GM10847 (cell line): ENCODE data around the gene MTCP1.

ENCODE experiments used
- POLR2A ChIP-seq: IDR thresholded peaks from 2 replicates; pipeline ENCODE4 v1.6.1; 2011; ENCODE audit not compliant: insufficient read length; ENCODE audit errors: extremely low read depth

Gene MTCP1, protein sequence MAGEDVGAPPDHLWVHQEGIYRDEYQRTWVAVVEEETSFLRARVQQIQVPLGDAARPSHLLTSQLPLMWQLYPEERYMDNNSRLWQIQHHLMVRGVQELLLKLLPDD

DNA sequence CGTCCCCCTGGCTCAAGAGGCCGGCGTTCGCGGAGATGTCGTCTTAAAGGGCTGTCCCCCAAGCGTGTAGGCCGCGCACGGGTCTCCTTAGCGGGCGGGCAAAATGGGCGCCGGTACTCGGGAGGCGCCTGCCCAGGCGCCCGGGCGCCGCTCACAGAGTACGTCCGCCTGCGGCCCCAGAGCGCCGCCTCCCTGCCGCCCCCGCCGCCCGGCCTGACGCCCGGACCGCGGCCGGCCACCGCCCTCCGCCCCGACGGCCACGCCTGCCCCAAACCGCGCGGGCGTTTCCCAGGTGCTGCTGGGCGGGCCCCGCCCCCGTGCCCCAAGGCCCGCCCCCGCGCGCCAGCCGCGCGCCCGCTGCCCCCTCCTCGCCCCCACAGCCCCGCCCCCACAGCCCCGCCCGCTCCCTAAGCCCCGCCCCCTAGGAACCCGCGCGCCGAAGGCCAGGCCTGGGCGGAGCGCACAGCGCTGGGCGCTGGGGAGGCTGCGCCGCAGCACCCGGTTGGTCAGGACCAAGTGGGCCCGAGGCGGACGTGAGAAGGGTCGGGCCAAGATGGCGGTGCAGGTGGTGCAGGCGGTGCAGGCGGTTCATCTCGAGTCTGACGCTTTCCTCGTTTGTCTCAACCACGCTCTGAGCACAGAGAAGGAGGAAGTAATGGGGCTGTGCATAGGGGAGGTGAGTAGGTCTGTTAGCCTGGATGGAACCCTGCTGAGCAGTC is at the start of gene MTCP1, which contains the start of the genes BRCC3 and CMC4:
MTCP1 (minus strand) TSS at position 162 of the 719 bp plus-strand sequence. CDS start 5,126 bp downstream, outside the sequence.
BRCC3 (plus strand) TSS at position 534 of the 719 bp plus-strand sequence; CDS start at position 554, 20 bp downstream.
CMC4 (minus strand) TSS at position 162 of the 719 bp plus-strand sequence. CDS start 7,113 bp downstream, outside the sequence.
- TF ChIP-seq POLR2A = peak; percentile 60

DNA sequence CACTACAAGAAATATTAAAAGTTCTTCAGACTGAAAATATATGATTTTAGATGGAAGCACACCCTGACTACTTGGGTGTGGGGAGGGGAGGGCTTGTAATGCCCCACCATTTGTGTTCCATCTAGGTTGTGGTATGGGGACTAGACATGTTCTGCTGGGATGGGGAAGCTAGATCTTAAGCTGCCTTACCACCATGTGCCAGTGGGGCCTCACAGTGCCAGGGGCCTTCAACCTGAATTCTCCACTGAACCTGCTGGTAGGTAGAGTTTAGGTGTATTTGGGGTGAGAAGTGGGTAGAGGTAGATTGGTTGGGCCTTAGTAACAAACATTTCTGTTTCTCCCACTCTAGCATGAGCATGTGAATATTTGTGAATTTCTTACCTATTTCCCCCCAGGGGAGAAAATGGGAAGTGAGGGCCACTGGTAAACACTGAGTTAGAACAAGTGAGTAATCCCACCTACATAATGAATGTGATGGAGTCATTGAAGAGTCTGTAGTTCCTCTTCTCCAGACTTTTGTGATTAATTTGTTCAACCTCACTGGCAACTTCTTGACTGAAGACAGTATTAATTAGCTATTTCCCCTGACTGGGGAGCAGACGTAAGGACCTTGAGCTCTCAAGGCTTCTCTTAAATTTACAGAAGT is 44.4 kb upstream of the MTCP1 start:
- TF ChIP-seq POLR2A = no peak

DNA sequence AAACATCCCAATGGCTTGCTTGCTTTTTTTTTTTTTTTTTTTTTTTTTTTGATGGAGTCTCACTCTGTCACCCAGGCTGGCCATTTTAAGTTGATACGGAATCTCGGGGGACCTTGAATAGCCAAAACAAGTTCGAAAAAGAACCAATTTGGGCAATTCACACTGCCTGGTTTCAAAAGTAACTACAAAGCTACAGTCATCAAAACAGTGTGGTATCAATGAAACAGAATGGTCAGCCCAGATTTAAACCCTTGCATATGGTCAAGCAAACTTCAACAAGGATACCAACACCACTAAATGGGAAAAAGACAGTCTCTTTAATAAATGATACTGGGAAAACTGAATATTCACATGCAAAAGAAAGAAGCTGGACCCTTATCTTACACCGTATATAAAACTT is 42.2 kb upstream of the MTCP1 start:
- no peak for TF ChIP-seq POLR2A

DNA sequence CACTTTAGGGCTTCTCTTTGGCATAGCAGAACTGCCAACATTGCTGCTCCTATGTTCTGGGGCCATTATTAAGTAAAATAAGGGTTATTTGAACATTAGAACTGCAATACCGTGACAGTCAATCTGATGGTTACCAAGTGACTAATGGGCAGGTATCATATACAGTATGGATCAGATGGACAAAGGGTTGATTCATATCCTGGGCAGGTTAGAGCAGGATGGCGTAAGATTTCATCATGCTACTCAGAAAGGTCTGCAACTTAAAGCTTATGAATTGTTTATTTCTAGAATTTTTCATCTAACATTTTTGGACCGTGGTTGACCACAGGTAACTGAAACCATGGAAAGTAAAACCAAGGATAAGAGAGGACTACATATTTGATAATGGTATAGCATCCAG is 41.2 kb upstream of the MTCP1 start:
- TF ChIP-seq POLR2A = no peak

DNA sequence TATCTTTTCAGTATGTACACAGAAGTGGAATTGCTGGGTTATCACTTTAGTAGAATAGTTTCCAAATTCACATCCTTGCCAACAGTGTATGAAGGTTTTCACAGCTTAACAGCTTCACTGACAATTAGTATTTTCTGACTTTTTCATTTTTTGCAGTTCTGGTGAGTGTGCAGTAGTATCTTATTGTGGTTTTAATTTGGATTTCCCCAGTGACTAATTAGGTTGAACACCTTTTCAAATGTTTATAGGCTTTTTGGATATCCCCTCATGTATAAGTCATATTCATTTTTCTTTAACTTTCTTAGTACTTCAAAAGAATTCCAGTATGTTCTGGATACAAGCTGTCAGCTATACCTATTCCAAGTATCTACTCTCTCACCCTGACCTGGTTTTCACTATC is 37.5 kb upstream of the MTCP1 start:
- TF ChIP-seq POLR2A = no peak

DNA sequence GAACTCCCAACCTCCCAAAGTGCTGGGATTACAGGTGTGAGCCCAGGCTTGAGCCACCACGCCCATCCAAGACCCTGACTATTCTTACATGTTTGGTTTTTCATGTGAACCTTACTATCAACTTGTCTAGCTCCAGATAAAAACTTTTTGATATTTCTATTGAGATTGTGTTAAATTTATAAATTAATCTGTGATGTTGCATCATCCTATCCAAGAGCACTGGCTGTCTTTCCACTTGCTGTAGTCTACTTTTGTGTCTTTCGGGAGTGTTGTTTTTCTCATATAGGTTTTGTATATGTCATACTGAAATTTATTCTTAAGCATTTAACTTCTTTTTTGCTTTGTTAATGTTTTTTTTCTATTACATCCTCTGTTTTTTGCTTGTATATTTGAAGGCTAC is 35.0 kb upstream of the MTCP1 start:
- no peak for TF ChIP-seq POLR2A

DNA sequence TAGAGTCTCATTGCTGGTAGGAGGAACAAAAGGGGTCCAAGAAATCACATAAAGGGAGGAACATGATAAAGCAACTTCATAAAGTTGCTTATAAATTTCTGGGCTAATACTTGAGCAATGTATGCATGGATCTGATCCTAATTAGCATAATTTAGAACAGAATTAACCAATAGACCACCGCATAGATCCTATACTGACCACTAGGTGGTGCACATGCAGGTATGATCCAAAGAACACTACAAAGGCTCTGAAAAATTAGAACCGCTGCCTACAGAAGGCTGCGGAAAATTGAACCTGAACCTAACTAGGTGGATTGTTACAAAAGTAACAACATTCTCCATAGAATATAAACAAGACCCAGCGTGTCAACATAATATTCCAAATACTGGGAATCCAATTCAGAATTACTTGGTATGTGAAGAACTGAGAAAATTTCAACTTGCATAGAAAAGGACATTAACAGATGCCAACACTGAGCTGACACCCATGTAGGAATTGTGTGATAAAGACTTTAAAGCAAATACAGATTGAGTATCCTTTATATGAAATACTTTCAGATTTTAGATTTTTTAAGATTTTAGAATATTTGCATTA is 23.6 kb upstream of the MTCP1 start:
- TF ChIP-seq POLR2A = no peak

DNA sequence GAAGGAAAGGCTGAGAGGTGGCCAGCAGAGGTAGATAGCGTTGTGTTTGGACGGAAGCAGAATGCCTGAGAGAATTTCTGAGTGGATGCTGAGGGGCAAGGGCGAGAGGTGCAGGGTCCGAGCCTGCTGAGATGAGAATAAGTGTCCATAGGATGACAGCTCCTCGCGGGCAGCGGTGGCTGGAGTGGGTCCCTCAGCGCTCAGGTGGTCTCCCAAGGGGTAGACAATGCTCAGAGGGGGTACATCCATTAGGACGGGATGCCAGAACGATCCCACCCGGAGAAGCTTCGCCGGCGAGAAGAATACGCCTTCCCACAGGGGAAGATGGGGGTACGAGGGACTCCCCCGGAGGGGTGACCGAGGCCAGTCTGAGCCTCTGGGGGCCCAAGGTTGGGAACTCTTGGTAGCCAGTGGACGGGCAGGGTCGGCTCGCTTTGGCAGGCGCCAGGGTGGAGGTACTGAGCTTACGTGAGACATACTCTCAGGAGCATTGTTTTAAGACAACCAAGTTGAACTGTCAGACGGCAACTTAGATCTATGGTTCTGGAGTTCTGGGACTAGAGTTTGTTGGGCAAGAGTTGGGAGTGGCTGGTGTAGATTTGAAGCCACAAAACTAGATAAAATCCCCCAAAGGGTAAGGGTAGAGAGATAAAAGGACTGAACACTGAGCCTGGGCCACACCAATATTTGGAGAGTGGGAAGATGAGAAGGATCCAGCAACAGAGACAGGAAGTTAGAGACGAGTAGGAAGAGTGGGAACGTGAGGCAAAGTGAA is 16.2 kb upstream of the MTCP1 start:
- TF ChIP-seq POLR2A = no peak

DNA sequence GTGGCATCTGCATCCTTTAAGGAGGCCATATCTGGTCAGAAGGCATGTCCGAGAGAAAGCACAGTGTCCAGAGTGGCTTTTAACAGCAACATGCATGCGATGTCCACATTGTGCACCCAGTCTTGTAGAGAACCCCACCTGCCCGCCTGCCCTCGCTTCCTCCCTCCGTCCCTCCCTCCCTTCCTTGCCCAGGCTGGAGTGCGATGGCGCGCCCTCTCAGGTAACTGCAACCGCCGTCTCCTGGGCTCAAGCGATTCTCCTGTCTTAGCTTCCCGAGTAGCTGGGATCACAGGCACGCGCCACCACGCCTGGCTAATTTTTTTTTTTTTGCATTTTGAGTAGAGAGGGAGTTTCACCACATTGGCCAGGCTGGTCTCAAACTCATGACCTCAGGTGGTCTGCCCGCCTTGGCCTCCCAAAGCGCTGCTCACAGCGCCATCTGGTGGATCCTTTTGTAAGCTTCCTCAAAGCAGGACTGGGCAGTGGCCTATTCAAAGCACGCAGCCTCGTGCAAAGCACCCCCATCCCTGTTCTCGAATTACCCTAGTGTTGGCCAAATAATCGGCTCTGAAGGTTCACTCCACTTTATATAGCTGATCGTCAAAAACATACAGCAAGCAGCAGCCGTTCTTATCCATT is 15.4 kb upstream of the MTCP1 start:
- no peak for TF ChIP-seq POLR2A

DNA sequence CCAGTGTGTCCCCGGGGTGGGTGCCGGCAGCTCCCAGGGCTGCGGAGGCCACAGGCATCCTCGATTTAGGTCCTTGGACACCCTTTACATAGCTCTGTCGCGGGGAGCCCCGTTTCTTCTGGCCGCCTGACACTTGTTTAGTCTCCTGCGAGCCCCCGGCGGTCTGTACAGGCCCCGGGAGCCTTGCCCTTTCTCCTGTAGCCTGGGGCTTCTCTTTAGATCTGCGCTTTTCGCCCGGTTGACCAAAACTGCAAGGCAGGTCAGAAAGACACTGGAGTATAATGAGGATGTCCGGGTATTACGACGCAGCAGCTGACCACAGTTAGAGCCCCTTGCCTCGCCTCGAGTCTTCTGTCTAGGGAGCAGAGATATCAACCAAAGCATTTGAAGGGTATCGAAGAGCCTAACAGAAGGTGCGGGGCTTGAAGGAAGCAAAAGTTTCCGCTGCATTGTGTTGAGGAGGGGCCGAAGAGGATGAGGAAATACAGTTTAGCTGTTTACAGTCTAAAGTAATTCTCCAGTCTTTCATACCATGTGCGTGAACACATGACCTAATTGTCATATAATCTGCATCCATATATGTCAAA is 851 bp upstream of the MTCP1 start:
- TF ChIP-seq POLR2A = no peak

DNA sequence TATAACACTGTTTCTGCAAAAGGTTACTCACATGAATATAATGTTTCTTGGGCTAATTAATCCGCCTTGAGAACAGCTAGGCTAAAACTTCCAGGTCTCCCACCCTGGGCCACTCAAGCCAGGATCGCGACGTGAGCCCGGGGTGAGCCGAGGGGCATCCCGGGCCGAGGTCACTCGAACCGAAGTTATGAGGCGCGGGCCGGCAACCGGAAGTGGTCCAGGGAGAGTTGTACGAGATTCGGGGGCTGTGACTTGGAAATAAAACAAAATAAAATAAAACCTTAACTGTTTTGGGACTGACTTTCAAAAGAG is 317 bp downstream of the MTCP1 start:
- TF ChIP-seq POLR2A = no peak

DNA sequence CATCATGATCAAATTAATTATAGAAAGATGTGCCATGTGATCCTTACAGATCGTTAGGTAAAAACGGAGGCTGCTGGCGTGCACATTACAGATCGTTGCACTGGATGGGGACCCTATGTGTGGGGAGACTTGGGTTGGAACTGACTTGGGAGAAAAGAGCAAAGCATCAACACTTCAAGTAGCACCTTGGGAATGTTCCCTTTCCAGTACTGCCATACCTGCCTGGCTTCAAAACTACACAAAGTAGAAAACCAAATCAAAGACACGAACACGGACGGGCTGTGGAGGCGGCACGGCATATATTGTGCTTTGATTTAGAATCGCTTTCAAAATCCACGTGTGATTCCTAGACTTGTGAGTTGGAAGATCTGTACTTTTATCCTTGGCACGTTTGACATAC is 898 bp downstream of the MTCP1 start:
- TF ChIP-seq POLR2A = no peak

DNA sequence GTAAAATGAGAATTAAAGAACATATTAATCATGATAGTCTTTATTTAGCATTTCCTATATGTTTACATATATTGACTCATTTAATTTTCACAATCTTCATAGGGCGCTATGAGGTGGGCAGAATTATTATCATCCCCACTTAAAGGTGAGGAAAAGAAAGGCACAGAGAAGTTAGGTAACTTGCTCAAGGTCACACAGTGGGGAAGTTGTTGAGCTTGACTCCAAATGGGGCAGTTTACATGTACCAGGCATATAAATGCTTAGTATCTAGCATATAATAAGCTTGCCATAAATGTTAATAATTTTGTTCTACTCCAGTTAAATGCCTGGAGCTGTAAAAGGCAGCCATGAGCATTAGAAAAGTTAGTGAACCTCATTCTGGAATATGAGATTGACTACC is 1.5 kb downstream of the MTCP1 start:
- TF ChIP-seq POLR2A = no peak

DNA sequence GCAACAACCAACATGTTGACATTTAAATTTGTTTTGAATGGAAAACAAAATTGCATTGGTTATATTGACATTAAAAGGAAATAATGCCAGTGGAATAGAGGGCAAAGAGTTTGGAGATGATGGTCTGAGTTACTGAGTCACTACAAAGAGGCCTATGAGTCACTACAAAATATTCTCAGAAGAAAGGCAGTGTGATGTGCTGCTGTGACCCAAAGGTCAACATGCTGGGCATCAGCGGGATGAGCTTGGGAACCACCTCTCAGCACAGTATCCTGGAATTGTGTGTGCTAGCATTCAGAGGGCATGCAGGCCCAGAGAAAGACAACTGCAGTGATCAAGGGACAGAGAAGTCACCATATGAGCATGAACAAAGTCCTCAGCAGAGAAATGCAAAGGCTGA is 2.8 kb downstream of the MTCP1 start:
- no peak for TF ChIP-seq POLR2A
